Measurements from ENCODE around the gene KRTAP16-1. TPM values are rescaled to one million over a fixed set of nuclear protein-coding genes. Genes with fewer than 3 reads are reported as not detected.

KRTAP16-1 gene
- total RNA-seq, 3 donors from 2014 or later = not detected

DNA sequence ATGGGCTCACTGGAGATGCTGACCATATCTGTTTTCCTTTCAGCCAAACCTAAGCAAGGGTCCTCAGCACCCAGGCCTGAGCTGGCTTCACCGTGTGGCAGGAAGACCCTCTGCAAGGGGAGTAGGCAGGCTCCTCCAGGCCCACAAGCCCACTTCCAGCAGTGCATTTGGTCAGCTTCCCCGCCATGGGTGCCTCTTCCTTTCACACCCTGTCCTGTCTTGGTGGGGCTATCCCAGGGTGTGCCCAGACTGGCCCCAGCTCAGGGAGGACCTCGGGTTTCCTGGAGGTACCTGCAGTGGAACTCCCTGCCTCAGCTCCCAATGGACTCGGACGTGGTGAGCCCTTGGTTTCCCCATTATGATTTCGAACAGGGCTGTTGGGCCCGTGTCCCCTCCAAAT is 19.1 kb upstream of the KRTAP16-1 start:
- H3K4me1 ChIP-seq = no peaks in the 10 kb centered on the region
- H3K36me3 ChIP-seq = no peaks in the 10 kb centered on the region
- no peak overlapping the region for H3K27ac ChIP-seq
- no peak for DNase-seq (ENCODE audit: low spot score in 2 of 2)
- intact Hi-C loops (cut with DNase I; ENCODE audit: low total_unique reads) = no loop called here
- no peaks in the 10 kb centered on the region for H3K9me3 ChIP-seq
- no peak overlapping the region for H3K4me3 ChIP-seq
- no peaks in the 10 kb centered on the region for H3K27me3 ChIP-seq
- TF ChIP-seq POLR2A (IDR thresholded peaks at IDR 0.05) = no peak
- TF ChIP-seq POLR2AphosphoS5 (IDR thresholded peaks at IDR 0.05) = no peak
- TF ChIP-seq, protein P1, sequence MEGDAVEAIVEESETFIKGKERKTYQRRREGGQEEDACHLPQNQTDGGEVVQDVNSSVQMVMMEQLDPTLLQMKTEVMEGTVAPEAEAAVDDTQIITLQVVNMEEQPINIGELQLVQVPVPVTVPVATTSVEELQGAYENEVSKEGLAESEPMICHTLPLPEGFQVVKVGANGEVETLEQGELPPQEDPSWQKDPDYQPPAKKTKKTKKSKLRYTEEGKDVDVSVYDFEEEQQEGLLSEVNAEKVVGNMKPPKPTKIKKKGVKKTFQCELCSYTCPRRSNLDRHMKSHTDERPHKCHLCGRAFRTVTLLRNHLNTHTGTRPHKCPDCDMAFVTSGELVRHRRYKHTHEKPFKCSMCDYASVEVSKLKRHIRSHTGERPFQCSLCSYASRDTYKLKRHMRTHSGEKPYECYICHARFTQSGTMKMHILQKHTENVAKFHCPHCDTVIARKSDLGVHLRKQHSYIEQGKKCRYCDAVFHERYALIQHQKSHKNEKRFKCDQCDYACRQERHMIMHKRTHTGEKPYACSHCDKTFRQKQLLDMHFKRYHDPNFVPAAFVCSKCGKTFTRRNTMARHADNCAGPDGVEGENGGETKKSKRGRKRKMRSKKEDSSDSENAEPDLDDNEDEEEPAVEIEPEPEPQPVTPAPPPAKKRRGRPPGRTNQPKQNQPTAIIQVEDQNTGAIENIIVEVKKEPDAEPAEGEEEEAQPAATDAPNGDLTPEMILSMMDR (IDR thresholded peaks at IDR 0.05) = no peak

DNA sequence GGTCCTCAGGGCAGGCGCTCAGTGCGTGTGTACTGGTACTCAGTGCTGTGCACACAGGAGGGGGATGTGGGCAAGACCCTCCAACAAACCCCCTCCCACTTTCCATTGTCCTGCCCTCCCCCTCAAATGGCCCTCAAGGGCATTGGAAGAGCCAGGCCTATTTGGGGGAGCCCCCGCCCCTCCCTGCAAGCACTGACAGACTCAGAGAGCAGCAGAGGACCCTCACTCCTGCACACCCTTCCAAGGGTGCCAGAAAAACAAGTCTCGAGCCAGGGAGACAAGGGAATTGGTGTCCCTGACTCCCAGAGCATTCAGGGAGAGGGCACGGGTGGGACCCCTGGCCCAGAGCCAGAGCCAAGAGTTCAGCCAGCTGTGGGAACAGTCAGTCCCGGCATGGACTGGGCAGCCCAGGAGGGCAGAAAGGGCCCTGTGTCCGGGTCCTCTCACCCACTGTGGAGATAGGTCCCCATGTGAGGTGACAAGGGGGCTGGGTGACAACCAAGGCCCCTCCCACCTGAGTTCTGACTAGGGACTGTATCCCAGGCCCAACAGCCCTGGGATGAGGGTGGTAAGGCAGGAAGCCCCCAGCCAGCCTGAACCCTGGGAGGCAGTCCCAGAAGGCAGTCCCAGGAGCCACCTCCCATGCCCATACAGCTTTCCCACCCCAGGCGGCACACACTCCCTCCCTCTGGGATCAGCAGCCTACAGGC is 18.5 kb upstream of the KRTAP16-1 start:
- TF ChIP-seq POLR2AphosphoS5 (IDR thresholded peaks at IDR 0.05) (no peak), POLR2A (IDR thresholded peaks at IDR 0.05) (no peak)
- TF ChIP-seq, protein P1 (IDR thresholded peaks at IDR 0.05) = no peak
- Histone ChIP-seq H3K27ac (no peak overlapping the region), H3K27me3 (no peaks in the 10 kb centered on the region), H3K36me3 (no peaks in the 10 kb centered on the region), H3K4me3 (no peak overlapping the region), H3K4me1 (no peaks in the 10 kb centered on the region), H3K9me3 (no peaks in the 10 kb centered on the region)
- DNase-seq (ENCODE audit: low spot score in 2 of 2) = no peak
- intact Hi-C loops (cut with DNase I; ENCODE audit: low total_unique reads) = no loop called here

DNA sequence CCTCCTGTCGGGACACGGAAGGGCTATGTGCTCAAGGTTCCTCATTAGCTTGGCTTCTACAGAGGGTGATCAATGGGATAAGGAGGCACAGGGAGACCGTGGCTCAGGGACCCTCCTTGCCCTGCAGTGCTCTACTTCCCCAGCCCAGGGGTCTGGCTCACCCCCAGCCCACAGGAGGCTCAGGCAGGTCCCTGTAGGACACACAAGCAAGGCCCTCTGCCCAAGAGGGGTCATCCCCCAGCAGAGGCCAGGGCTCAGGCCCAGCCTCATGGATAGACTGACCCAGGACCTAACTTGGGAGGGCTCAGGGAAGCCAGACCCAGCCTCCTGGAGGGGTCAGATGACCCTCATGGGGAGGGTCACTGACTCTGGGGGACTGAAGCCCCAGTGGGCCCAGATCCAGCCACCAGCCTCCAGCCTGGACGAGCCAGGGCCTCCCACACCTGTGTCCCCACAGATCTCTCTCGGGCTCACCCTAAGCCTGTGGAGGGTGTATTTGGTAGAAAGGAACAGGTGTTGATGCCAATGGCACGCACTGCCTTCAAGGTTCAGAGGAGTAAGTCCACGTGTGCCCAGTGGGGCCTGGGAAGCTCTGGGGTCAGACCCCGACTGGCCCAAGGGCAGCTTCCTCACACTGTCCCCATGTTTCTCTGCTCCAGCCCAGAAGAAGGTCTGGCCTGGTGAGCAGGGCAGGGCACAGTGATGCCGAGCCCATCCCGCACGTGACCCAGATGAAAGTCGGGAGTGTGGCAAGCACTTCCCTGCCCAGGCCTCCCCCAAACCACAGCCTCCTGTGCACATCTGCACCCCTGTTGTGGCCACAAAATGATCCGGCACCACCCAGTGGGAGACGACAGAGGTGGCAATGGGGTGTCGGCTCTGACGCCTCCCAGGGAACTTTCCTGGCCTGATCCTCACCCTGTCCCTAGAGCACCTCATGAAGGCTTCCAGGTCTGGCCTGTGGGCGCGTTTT is 17.4 kb upstream of the KRTAP16-1 start:
- Histone ChIP-seq H3K4me3 (no peak overlapping the region), H3K27me3 (no peaks in the 10 kb centered on the region), H3K9me3 (no peaks in the 10 kb centered on the region), H3K4me1 (no peaks in the 10 kb centered on the region), H3K27ac (no peak overlapping the region), H3K36me3 (no peaks in the 10 kb centered on the region)
- intact Hi-C loops (cut with DNase I; ENCODE audit: low total_unique reads) = no loop called here
- TF ChIP-seq POLR2A (IDR thresholded peaks at IDR 0.05) (no peak), POLR2AphosphoS5 (IDR thresholded peaks at IDR 0.05) (no peak)
- TF ChIP-seq, protein P1 (IDR thresholded peaks at IDR 0.05) = no peak
- DNase-seq (ENCODE audit: low spot score in 2 of 2) = no peak

DNA sequence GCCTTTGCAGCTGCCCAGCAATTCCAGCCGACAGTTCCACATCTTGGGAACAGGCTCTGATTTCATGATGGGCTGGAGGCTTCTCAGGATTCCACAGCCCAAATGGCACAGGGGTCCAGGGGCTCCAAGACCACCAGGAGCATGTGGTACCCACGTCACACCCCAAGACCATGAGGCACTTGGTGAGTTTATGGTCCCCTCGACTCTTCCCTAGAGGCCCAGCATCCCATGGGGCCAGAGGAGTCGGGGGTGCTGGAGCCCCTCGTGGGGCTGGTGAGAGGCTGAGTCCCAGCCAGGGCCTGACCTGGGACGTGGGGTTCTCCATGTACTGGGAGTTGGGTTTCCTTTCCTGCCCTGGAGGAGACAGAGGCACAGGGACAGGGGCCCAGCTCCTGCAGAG is 16.5 kb upstream of the KRTAP16-1 start:
- H3K9me3 ChIP-seq = peaks cover 0 to 2% of the 10 kb centered on the region in 2 donors
- no peaks in the 10 kb centered on the region for H3K4me1 ChIP-seq
- no peak for DNase-seq (ENCODE audit: low spot score in 2 of 2)
- intact Hi-C loops (cut with DNase I; ENCODE audit: low total_unique reads) = no loop called here
- H3K36me3 ChIP-seq = no peaks in the 10 kb centered on the region
- H3K4me3 ChIP-seq = no peak overlapping the region
- no peaks in the 10 kb centered on the region for H3K27me3 ChIP-seq
- H3K27ac ChIP-seq = no peak overlapping the region
- TF ChIP-seq POLR2AphosphoS5 (IDR thresholded peaks at IDR 0.05) (no peak), POLR2A (IDR thresholded peaks at IDR 0.05) (no peak)
- TF ChIP-seq, protein P1 (IDR thresholded peaks at IDR 0.05) = no peak

GRCh38 chr17:41325126-41325525 is 16.0 kb upstream of the KRTAP16-1 start:
- intact Hi-C loops (cut with DNase I; ENCODE audit: low total_unique reads) = no loop called here

More at GRCh38 chr17:41325126-41325525, 16.0 kb upstream of the KRTAP16-1 start:
- Histone ChIP-seq H3K36me3 (no peaks in the 10 kb centered on the region), H3K27me3 (no peaks in the 10 kb centered on the region), H3K4me1 (no peaks in the 10 kb centered on the region), H3K9me3 (peaks cover 0 to 7% of the 10 kb centered on the region in 2 donors), H3K27ac (no peak overlapping the region), H3K4me3 (no peak overlapping the region)
- no peak for TF ChIP-seq POLR2A (IDR thresholded peaks at IDR 0.05)
- no peak for DNase-seq (ENCODE audit: low spot score in 2 of 2)
